ENCODE results near the gene SLAMF9.

SLAMF9 gene

GRCh38 chr1:159974350-159974965, 20.4 kb upstream of the SLAMF9 start:
- no peak for DNase-seq

GRCh38 chr1:159973350-159973940, 19.4 kb upstream of the SLAMF9 start:
- no peak for DNase-seq

GRCh38 chr1:159972443-159973205, 18.6 kb upstream of the SLAMF9 start:
- DNase-seq = no peak

GRCh38 chr1:159970932-159971342, 16.9 kb upstream of the SLAMF9 start:
- DNase-seq = no peak

- no peak for DNase-seq
Measured at GRCh38 chr1:159968901-159969300, 14.9 kb upstream of the SLAMF9 start.

GRCh38 chr1:159965263-159965662, 11.2 kb upstream of the SLAMF9 start:
- DNase-seq = no peak

- no peak for DNase-seq
Measured at GRCh38 chr1:159964144-159964543, 10.1 kb upstream of the SLAMF9 start.

GRCh38 chr1:159962176-159962575, 8.1 kb upstream of the SLAMF9 start:
- DNase-seq = no peak

GRCh38 chr1:159961636-159962035, 7.6 kb upstream of the SLAMF9 start:
- DNase-seq = no peak

- no peak for DNase-seq
Measured at GRCh38 chr1:159960721-159961381, 6.8 kb upstream of the SLAMF9 start.

- no peak for DNase-seq
Measured at GRCh38 chr1:159959451-159959850, 5.4 kb upstream of the SLAMF9 start.

GRCh38 chr1:159958719-159959380, 4.8 kb upstream of the SLAMF9 start:
- DNase-seq = no peak

- no peak for DNase-seq
Measured at GRCh38 chr1:159957824-159958268, 3.8 kb upstream of the SLAMF9 start.

GRCh38 chr1:159955456-159955855, 1.4 kb upstream of the SLAMF9 start:
- DNase-seq = no peak

- no peak for DNase-seq
Measured at GRCh38 chr1:159952932-159953331, 1.1 kb downstream of the SLAMF9 start.

GRCh38 chr1:159951551-159951950, 2.5 kb downstream of the SLAMF9 start:
- DNase-seq = no peak

GRCh38 chr1:159951016-159951415, 3.0 kb downstream of the SLAMF9 start:
- DNase-seq = no peak

GRCh38 chr1:159949981-159950381, 4.1 kb downstream of the SLAMF9 start:
- no peak for DNase-seq

- no peak for DNase-seq
Measured at GRCh38 chr1:159949123-159949522, 4.9 kb downstream of the SLAMF9 start.

GRCh38 chr1:159947942-159948341, 6.1 kb downstream of the SLAMF9 start:
- no peak for DNase-seq

- DNase-seq = no peak
Measured at GRCh38 chr1:159946242-159947187, 7.5 kb downstream of the SLAMF9 start.
